Mesendoderm (in vitro differentiated cells): ENCODE results near the gene RRP7A.
A peak's percentile ranks its signal among the peaks of the same experiment; 100 is the strongest.
"Not testable (repeated sequence)": the region's sequence is repeated elsewhere in the genome, so short reads cannot be mapped to it uniquely, and the experiment has no call there.

Experiments used
- DNase-seq: peaks from one replicate; pipeline ENCODE4 v3.0.0; 2013
- H2AK5ac ChIP-seq: 2 replicates; pipeline ENCODE4 v1.6.1; 2013; ENCODE audit warnings: low read length, inconsistent platforms
- H2BK120ac ChIP-seq: 2 replicates; pipeline ENCODE4 v1.6.1; 2013; ENCODE audit warnings: low read depth, mild to moderate bottlenecking, low read length, moderate library complexity, mixed read lengths
- H2BK15ac ChIP-seq: replicated peaks from 2 replicates; pipeline ENCODE4 v1.6.1; 2013; ENCODE audit warnings: low read depth, mild to moderate bottlenecking, moderate library complexity
- H2BK5ac ChIP-seq: 2 replicates; pipeline ENCODE4 v1.6.1; 2013; ENCODE audit warnings: low read length, inconsistent platforms
- H3K18ac ChIP-seq: 2 replicates; pipeline ENCODE4 v1.6.1; 2013; ENCODE audit warnings: mild to moderate bottlenecking, low read length, mixed read lengths
- H3K23ac ChIP-seq: one replicate; pipeline ENCODE4 v1.6.1; 2013; ENCODE audit warnings: low read length
- H3K27ac ChIP-seq: 2 replicates; pipeline ENCODE4 v1.5.1; 2013; ENCODE audit warnings: low read depth, mild to moderate bottlenecking, inconsistent platforms, low read length, moderate library complexity
- H3K27me3 ChIP-seq: 2 replicates; pipeline ENCODE4 v1.6.1; 2013; ENCODE audit warnings: low read length, control low read depth, mild to moderate bottlenecking, inconsistent platforms; ENCODE audit not compliant: insufficient read depth, poor library complexity
- H3K36me3 ChIP-seq: 2 replicates; pipeline ENCODE4 v1.6.1; 2013; ENCODE audit warnings: low read length, inconsistent platforms; ENCODE audit not compliant: control insufficient read depth, insufficient read depth
- H3K4ac ChIP-seq: one replicate; pipeline ENCODE4 v1.6.1; 2013; ENCODE audit warnings: low read depth, mild to moderate bottlenecking, low read length, moderate library complexity
- H3K4me1 ChIP-seq: 2 replicates; pipeline ENCODE4 v1.6.1; 2013; ENCODE audit warnings: low read depth, low read length, inconsistent platforms; ENCODE audit not compliant: control insufficient read depth
- H3K4me2 ChIP-seq: 2 replicates; pipeline ENCODE4 v1.6.1; 2013; ENCODE audit warnings: low read length
- H3K4me3 ChIP-seq: 2 replicates; pipeline ENCODE4 v1.5.1; 2013; ENCODE audit warnings: mild to moderate bottlenecking, low read length
- H3K56ac ChIP-seq: one replicate; pipeline ENCODE4 v1.6.1; 2013; ENCODE audit warnings: low read length
- H3K79me1 ChIP-seq: 2 replicates; pipeline ENCODE4 v1.6.1; 2013; ENCODE audit warnings: low read length, inconsistent platforms
- H3K79me2 ChIP-seq: 2 replicates; pipeline ENCODE4 v1.6.1; 2013; ENCODE audit warnings: mild to moderate bottlenecking, low read length; ENCODE audit not compliant: control insufficient read depth, insufficient read depth
- H3K9ac ChIP-seq: 2 replicates; pipeline ENCODE4 v1.6.1; 2013; ENCODE audit warnings: low read length, inconsistent platforms
- H4K5ac ChIP-seq: one replicate; pipeline ENCODE4 v1.6.1; 2013; ENCODE audit warnings: low read length
- H4K8ac ChIP-seq: one replicate; pipeline ENCODE4 v1.6.1; 2013; ENCODE audit warnings: low read depth, mild to moderate bottlenecking, control low read depth, low read length, moderate library complexity
- WGBS: extraction: QIAGEN DNeasy Blood & Tissue Kit; methylation state at CpG from one replicate; pipeline ENCODE4 v1.1.7; 2013; ENCODE audit warnings: low lambda C conversion rate, missing lambda C conversion rate; ENCODE audit not compliant: insufficient coverage; ENCODE audit errors: extremely low coverage; 5-methylcytosine and 5-hydroxymethylcytosine counted together

Gene RRP7A

GRCh38 chr22:42514331-42514730, 5.3 kb downstream of the RRP7A start:
- H3K4me3 ChIP-seq, H2AK5ac ChIP-seq, H3K18ac ChIP-seq, H3K4me2 ChIP-seq, H2BK15ac ChIP-seq, H2BK120ac ChIP-seq, H4K5ac ChIP-seq, DNase-seq, H3K23ac ChIP-seq, H3K4ac ChIP-seq, H3K56ac ChIP-seq, H3K36me3 ChIP-seq, H2BK5ac ChIP-seq, H3K27me3 ChIP-seq, H4K8ac ChIP-seq, H3K27ac ChIP-seq, H3K4me1 ChIP-seq, H3K79me1 ChIP-seq, H3K9ac ChIP-seq: not testable (repeated sequence)
- WGBS: no CpG with 5 or more reads among the region's 17 CpGs
- H3K79me2 ChIP-seq: peaks cover 12% of the 10 kb centered on the region

GRCh38 chr22:42512273-42512990, 7.2 kb downstream of the RRP7A start:
- Histone ChIP-seq H3K56ac (peak overlapping the region; percentile 60), H3K9ac (peak overlapping the region; percentile 9), H3K27ac (peak overlapping the region; percentile 73)
- not testable (repeated sequence) for H2BK15ac ChIP-seq, H3K4me3 ChIP-seq, H2BK5ac ChIP-seq, H3K79me1 ChIP-seq, H3K79me2 ChIP-seq, H3K4ac ChIP-seq, H3K36me3 ChIP-seq, H3K27me3 ChIP-seq, H3K4me2 ChIP-seq, H2AK5ac ChIP-seq, H2BK120ac ChIP-seq, H3K23ac ChIP-seq, H4K8ac ChIP-seq, H3K4me1 ChIP-seq, H3K18ac ChIP-seq, H4K5ac ChIP-seq
- DNase-seq: peak; percentile 62
- WGBS: no CpG with 5 or more reads among the region's 22 CpGs

- no peak overlapping the region for H3K23ac ChIP-seq
- no peak overlapping the region for H3K56ac ChIP-seq
- H4K8ac ChIP-seq: no peak overlapping the region
- H2BK5ac ChIP-seq: no peak overlapping the region
- H3K18ac ChIP-seq: no peak overlapping the region
- H3K36me3 ChIP-seq: peaks cover 5% of the 10 kb centered on the region
- H3K4me1 ChIP-seq: no peaks in the 10 kb centered on the region
- no peak overlapping the region for H2AK5ac ChIP-seq
- no peak overlapping the region for H4K5ac ChIP-seq
- H3K4me3 ChIP-seq: no peak overlapping the region
- no peak overlapping the region for H3K27ac ChIP-seq
- H3K4me2 ChIP-seq: no peak overlapping the region
- no peak overlapping the region for H3K9ac ChIP-seq
- no peaks in the 10 kb centered on the region for H3K27me3 ChIP-seq
- no peak overlapping the region for H3K4ac ChIP-seq
- H3K79me1 ChIP-seq: no peaks in the 10 kb centered on the region
- DNase-seq: no peak
- no peak overlapping the region for H2BK120ac ChIP-seq
- H2BK15ac ChIP-seq: no peak overlapping the region
- no CpG with 5 or more reads among the region's 10 CpGs for WGBS
- H3K79me2 ChIP-seq: peaks cover 3% of the 10 kb centered on the region
These were observed 8.2 kb downstream of the RRP7A start for GRCh38 chr22:42511401-42511891.

GRCh38 chr22:42509548-42509947, 10.0 kb downstream of the RRP7A start:
- no peaks in the 10 kb centered on the region for H3K27me3 ChIP-seq
- H2BK5ac ChIP-seq: no peak overlapping the region
- H3K9ac ChIP-seq: no peak overlapping the region
- no peak overlapping the region for H3K4me3 ChIP-seq
- no peaks in the 10 kb centered on the region for H3K79me1 ChIP-seq
- WGBS: no CpG with 5 or more reads among the region's 15 CpGs
- H3K4me1 ChIP-seq: no peaks in the 10 kb centered on the region
- no peak overlapping the region for H2BK15ac ChIP-seq
- no peak overlapping the region for H3K56ac ChIP-seq
- H3K4me2 ChIP-seq: no peak overlapping the region
- H3K23ac ChIP-seq: no peak overlapping the region
- no peaks in the 10 kb centered on the region for H3K79me2 ChIP-seq
- H3K18ac ChIP-seq: no peak overlapping the region
- no peak overlapping the region for H4K8ac ChIP-seq
- no peak overlapping the region for H4K5ac ChIP-seq
- no peak overlapping the region for H2AK5ac ChIP-seq
- peaks cover 3% of the 10 kb centered on the region for H3K36me3 ChIP-seq
- no peak overlapping the region for H3K4ac ChIP-seq
- H3K27ac ChIP-seq: no peak overlapping the region
- H2BK120ac ChIP-seq: no peak overlapping the region
- no peak for DNase-seq

- H3K4me3 ChIP-seq, H4K5ac ChIP-seq, H3K36me3 ChIP-seq, H3K56ac ChIP-seq, H3K4me1 ChIP-seq, H2BK15ac ChIP-seq, H2BK120ac ChIP-seq, H3K79me1 ChIP-seq, H3K79me2 ChIP-seq, H3K27me3 ChIP-seq, H3K4ac ChIP-seq, H4K8ac ChIP-seq, H3K4me2 ChIP-seq, H3K18ac ChIP-seq, H3K9ac ChIP-seq, H3K23ac ChIP-seq, H2BK5ac ChIP-seq, H3K27ac ChIP-seq, H2AK5ac ChIP-seq: not testable (repeated sequence)
- DNase-seq: peak; percentile 26
- no CpG with 5 or more reads among the region's 10 CpGs for WGBS
These were observed 10.6 kb downstream of the RRP7A start for GRCh38 chr22:42508975-42509364.
